HL-60 (cell line): Measurements from ENCODE around the gene SYNJ1.

Experiments
- DNase-seq, 2 experiments: peaks; one replicate each; pipeline ENCODE4 v3.0.0-alpha.2; 2010 to 2020; ENCODE audit warnings: low read depth in 1 of 2, low spot score in 1 of 2
- H3K27ac ChIP-seq: fragments of 250-450 bp; sonication (Bioruptor Pico); replicated peaks from 2 replicates; pipeline ENCODE4 v1.5.1; 2020; ENCODE audit warnings: mild to moderate bottlenecking, moderate library complexity
- H3K27me3 ChIP-seq: fragments of 250-450 bp; sonication (Bioruptor Pico); 2 replicates; pipeline ENCODE4 v1.5.1; 2021; ENCODE audit warnings: mild to moderate bottlenecking, moderate library complexity; ENCODE audit not compliant: insufficient read depth, poor library complexity, severe bottlenecking
- H3K4me3 ChIP-seq: replicated peaks from 2 replicates; pipeline ENCODE4 v1.5.1; 2011; ENCODE audit warnings: mild to moderate bottlenecking, control low read depth, low read length; ENCODE audit not compliant: insufficient read depth
- CTCF ChIP-seq: IDR thresholded peaks from one replicate; pipeline ENCODE4 v1.5.1; 2011; ENCODE audit warnings: low read length, control low read depth, inconsistent platforms; ENCODE audit not compliant: insufficient read depth
- GABPA ChIP-seq: IDR thresholded peaks from 2 replicates; pipeline ENCODE4 v1.6.1; 2012; ENCODE audit warnings: low read depth
- POLR2AphosphoS5 ChIP-seq: IDR thresholded peaks from 2 replicates; pipeline ENCODE4 v1.6.1; 2012; ENCODE audit warnings: low read depth
- SPI1 ChIP-seq: IDR thresholded peaks from 2 replicates; pipeline ENCODE4 v1.6.1; 2012; ENCODE audit warnings: low read depth, mild to moderate bottlenecking, borderline replicate concordance
- TF ChIP-seq, protein P1 (sequence below): IDR thresholded peaks from 2 replicates; pipeline ENCODE4 v1.6.1; 2012; ENCODE audit warnings: low read depth; ENCODE audit not compliant: insufficient replicate concordance

SYNJ1 gene

DNA sequence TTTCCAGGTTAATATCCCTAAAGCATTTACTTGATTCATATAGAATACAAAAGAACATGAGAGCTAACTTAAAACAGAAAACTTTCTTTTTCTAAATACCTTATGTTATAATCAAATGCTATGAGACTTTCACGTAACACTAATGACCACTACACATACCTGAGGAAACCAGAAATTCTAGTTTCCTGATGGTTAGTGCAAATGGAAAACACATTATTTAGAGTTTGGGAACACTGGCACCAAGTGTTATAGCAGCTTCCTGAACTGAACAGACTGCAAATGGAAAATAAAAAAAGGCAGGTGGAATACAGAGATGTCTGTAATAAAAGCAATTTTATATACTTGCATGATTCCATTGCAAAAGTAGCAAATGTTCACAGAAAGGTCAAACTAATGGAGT lies 28.3 kb upstream of the SYNJ1 start:
- H3K27ac ChIP-seq = no peak overlapping the region
- no peak for TF ChIP-seq POLR2AphosphoS5
- TF ChIP-seq CTCF = no peak
- TF ChIP-seq, protein P1, sequence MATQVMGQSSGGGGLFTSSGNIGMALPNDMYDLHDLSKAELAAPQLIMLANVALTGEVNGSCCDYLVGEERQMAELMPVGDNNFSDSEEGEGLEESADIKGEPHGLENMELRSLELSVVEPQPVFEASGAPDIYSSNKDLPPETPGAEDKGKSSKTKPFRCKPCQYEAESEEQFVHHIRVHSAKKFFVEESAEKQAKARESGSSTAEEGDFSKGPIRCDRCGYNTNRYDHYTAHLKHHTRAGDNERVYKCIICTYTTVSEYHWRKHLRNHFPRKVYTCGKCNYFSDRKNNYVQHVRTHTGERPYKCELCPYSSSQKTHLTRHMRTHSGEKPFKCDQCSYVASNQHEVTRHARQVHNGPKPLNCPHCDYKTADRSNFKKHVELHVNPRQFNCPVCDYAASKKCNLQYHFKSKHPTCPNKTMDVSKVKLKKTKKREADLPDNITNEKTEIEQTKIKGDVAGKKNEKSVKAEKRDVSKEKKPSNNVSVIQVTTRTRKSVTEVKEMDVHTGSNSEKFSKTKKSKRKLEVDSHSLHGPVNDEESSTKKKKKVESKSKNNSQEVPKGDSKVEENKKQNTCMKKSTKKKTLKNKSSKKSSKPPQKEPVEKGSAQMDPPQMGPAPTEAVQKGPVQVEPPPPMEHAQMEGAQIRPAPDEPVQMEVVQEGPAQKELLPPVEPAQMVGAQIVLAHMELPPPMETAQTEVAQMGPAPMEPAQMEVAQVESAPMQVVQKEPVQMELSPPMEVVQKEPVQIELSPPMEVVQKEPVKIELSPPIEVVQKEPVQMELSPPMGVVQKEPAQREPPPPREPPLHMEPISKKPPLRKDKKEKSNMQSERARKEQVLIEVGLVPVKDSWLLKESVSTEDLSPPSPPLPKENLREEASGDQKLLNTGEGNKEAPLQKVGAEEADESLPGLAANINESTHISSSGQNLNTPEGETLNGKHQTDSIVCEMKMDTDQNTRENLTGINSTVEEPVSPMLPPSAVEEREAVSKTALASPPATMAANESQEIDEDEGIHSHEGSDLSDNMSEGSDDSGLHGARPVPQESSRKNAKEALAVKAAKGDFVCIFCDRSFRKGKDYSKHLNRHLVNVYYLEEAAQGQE = no peak
- no peak for TF ChIP-seq SPI1
- TF ChIP-seq GABPA = no peak
- H3K4me3 ChIP-seq = no peak overlapping the region
- no peaks in the 10 kb centered on the region for H3K27me3 ChIP-seq
- no peak for DNase-seq

DNA sequence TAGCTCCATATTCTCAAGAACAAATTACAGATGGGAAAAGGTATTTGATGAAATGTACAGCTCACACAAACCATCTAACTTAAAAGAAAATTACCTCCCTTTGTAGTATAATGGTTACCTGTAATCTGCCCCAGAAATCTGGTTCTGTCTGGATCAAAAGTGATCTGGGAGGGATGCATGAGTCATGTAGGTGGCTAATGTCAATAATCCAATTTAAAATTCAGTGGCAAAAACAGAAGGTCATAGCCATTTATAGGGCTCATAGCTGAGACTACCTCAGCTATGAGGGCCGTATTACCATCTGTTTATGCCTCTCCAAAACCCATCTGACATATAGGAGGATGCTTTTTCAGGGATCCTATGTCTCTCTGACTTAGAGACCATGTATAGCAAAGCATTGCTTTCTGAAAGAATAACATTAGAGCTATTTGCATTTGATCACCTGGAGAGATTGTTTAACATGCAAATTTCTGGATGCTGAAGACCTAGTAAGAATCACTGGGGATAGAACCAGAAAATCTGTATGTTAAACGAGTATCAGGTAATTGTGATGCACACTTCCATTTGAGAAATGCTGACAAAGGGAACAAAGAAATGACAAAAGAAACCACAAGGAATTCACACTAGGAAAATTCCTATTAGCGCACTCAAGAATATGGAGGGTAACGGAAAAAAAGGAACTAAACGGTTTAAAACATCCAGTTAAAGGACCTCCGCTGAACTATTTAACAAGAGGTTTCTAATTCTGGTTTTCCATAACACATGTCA lies 26.2 kb upstream of the SYNJ1 start:
- Histone ChIP-seq H3K27me3 (no peaks in the 10 kb centered on the region), H3K4me3 (no peak overlapping the region), H3K27ac (no peak overlapping the region)
- no peak for DNase-seq
- TF ChIP-seq POLR2AphosphoS5 = no peak
- TF ChIP-seq CTCF = no peak
- TF ChIP-seq, protein P1 = no peak
- TF ChIP-seq SPI1 = no peak
- no peak for TF ChIP-seq GABPA

DNA sequence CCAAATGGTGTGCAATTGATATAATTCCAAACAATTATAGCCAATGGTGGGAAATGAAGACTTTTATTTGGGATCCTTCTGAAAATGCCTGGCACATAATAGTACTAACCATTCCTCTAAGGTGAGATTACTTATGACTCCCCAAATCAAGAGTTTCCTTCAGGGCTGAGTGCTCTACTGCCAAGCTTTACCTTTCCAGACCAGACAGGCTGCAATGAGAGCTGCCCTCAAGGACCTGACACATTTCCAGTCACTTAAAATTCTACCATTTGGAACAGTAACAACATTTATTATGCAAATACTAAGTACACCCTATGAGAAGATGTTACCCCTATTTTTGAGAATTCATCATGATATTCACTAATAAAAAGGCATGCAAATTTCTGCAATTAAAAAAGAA lies 22.6 kb upstream of the SYNJ1 start:
- no peak for DNase-seq
- Histone ChIP-seq H3K27me3 (no peaks in the 10 kb centered on the region), H3K4me3 (no peak overlapping the region), H3K27ac (no peak overlapping the region; the same call in 1 of the 2 replicates)
- no peak for TF ChIP-seq GABPA
- TF ChIP-seq SPI1 = no peak
- TF ChIP-seq, protein P1 = no peak
